Psoas muscle (tissue), 8 donors: ENCODE data around the gene SEPTIN3. TPM values are rescaled to one million over a fixed set of nuclear protein-coding genes. Genes with fewer than 3 reads are reported as not detected.
A peak's percentile ranks its signal among the peaks of the same experiment; 100 is the strongest.

Experiments
- ATAC-seq, 4 donors: fragments of 200-7000 bp; cut with Tn5 transposase; one replicate each; pipeline ENCODE4 v1.9.1; 2020; ENCODE audit warnings: moderate library complexity in 3 of 4, mild to moderate bottlenecking in 2 of 4
- DNase-seq, 2 donors: peaks; one replicate each; pipeline ENCODE4 v3.0.0-alpha.2; 2020
- H3K27ac ChIP-seq: fragments of 200-600 bp; one replicate; pipeline ENCODE4 v1.8.0; 2022
- H3K27me3 ChIP-seq, 3 donors: fragments of 200-600 bp in 1 of 3; one replicate each; pipeline versions ENCODE4 v1.6.1 to v1.8.0; 2013 to 2022; ENCODE audit warnings: low read length in 2 of 3, mild to moderate bottlenecking in 2 of 3, moderate library complexity in 1 of 3; ENCODE audit not compliant: insufficient read depth in 3 of 3
- H3K36me3 ChIP-seq, 2 donors: fragments of 200-600 bp in 1 of 2; one replicate each; pipeline versions ENCODE4 v1.6.1 to v1.8.0; 2013 to 2022; ENCODE audit warnings: low read depth in 1 of 2, mild to moderate bottlenecking in 1 of 2, moderate library complexity in 1 of 2; ENCODE audit not compliant: insufficient read depth in 1 of 2
- H3K4me1 ChIP-seq: fragments of 200-600 bp; one replicate; pipeline ENCODE4 v1.8.0; 2022
- H3K4me3 ChIP-seq: fragments of 200-600 bp; one replicate; pipeline ENCODE4 v1.8.0; 2022; ENCODE audit warnings: mild to moderate bottlenecking
- H3K9me3 ChIP-seq: fragments of 200-600 bp; one replicate; pipeline ENCODE4 v1.8.0; 2022
- CTCF ChIP-seq: fragments of 200-600 bp; IDR thresholded peaks from one replicate; pipeline ENCODE4 v1.8.0; 2022; ENCODE audit warnings: antibody characterized with exemption
- WGBS, 3 donors: extraction: QIAGEN DNeasy Blood & Tissue Kit; methylation state at CpG; one replicate each; pipeline versions ENCODE4 v1.1.6 to v1.1.7; 2013; 5-methylcytosine and 5-hydroxymethylcytosine counted together
- intact Hi-C, 2 donors: fragments of 100-400 bp; cut with DNase I; formaldehyde crosslinking; loops; one replicate each; pipeline versions ENCODE4 v1.11.0 to v1.14.2; 2022
- long read RNA-seq, 2 donors: library from polyadenylated mRNA; unstranded; transcript quantifications; one replicate each; pipeline ENCODE4 v2.0.0, GENCODE V29; 2021
- polyA plus RNA-seq, 3 donors: library from polyadenylated mRNA; stranded (reverse); fragments of 200-250 nt; gene quantifications; one replicate each; pipeline ENCODE4 v1.2.3, GENCODE V29; 2013
- total RNA-seq, 4 donors: library from RNA; stranded (reverse); fragmentation: NEBNext Ultra II Directional in 2 of 4; extraction: Animal tissue kit (Norgen Biotek cat#: 25700) in 2 of 4; gene quantifications; one replicate each; pipeline versions ENCODE4 v1.2.1 to v1.2.4, GENCODE V29; 2021 to 2023
- donor health status: healthy with polysubstance abuse.
- donor health status: DM: no; HTN: no; CAD: no; lungs with moderate emphysema.
- donor health status: Bipolar disorder and iron deficiency.
- donor health status: healthy.
- donor health status: DM: yes; HTN: yes; CAD: no.
- donor health status: DM: no; HTN: no; CAD: no.
- donor health status: DM: no; HTN: no; CAD: no.
- donor health status: DM: yes; HTN: yes; CAD: no.

The SEPTIN3 gene
- total RNA-seq (under 1 TPM in 1 of 4 donors, not detected in 3; 0.06 TPM), polyA plus RNA-seq (under 1 TPM; 0.03 to 0.14 (median 0.05) TPM)
- long read RNA-seq, donor 1 = 0 reads
- long read RNA-seq, donor 2 = 0 reads

GRCh38 chr22:41969110-41969646 lies at the start of gene SEPTIN3:
SEPTIN3 (plus strand) TSS chr22:41969443; CDS start chr22:41971493, 2,050 bp downstream.
- ATAC-seq = no peak

GRCh38 chr22:41920271-41920976 lies 48.8 kb upstream of the SEPTIN3 start:
- Histone ChIP-seq H3K4me1 (peaks cover 6% of the 10 kb centered on the region), H3K4me3 (peak overlapping the region; percentile 68), H3K27ac (no peak overlapping the region), H3K9me3 (no peaks in the 10 kb centered on the region), H3K27me3 (peaks cover 0 to 28% (median 3%) of the 10 kb centered on the region in 3 donors), H3K36me3 (no peaks in the 10 kb centered on the region)
- ATAC-seq (peak in 1 of 4 donors; percentile 4), DNase-seq (no peak)
- intact Hi-C loops = no loop called here
- TF ChIP-seq CTCF = no peak
- WGBS, 3 donors = 54 to 66% (median 56%) methylated on average over 21 of the region's 21 CpGs

More at GRCh38 chr22:41969110-41969646, at the start of gene SEPTIN3:
- WGBS, 3 donors = 60 to 66% (median 65%) methylated on average over 8 of the region's 8 CpGs
- no peaks in the 10 kb centered on the region for H3K4me1 ChIP-seq
- no peak within 1 kb of the TSS for H3K4me3 ChIP-seq
- H3K36me3 ChIP-seq = no peaks in the 10 kb centered on the region
- no peak within 1 kb of the TSS for H3K27ac ChIP-seq
- no peak for DNase-seq
- TF ChIP-seq CTCF = no peak
- intact Hi-C loops = loop anchor here in 1 of 2 donors (5.0 kb wide), 1 partner anchor 143 kb away; no protein-coding TSS in a partner anchor
- H3K27me3 ChIP-seq = peaks cover 0 to 23% (median 4%) of the 10 kb centered on the region in 3 donors
- no peaks in the 10 kb centered on the region for H3K9me3 ChIP-seq

- WGBS, 3 donors = 84 to 90% (median 90%) methylated on average over 5 of the region's 5 CpGs
- TF ChIP-seq CTCF = no peak
- no peak for DNase-seq
- H3K4me1 ChIP-seq = peaks cover 6% of the 10 kb centered on the region
- H3K4me3 ChIP-seq = no peak overlapping the region
- no peak overlapping the region for H3K27ac ChIP-seq
- ATAC-seq = no peak
- intact Hi-C loops = no loop called here
- H3K36me3 ChIP-seq = no peaks in the 10 kb centered on the region
- no peaks in the 10 kb centered on the region for H3K9me3 ChIP-seq
- peaks cover 0 to 16% (median 2%) of the 10 kb centered on the region in 3 donors for H3K27me3 ChIP-seq
Observed at GRCh38 chr22:41922328-41922727, 46.9 kb upstream of the SEPTIN3 start.

GRCh38 chr22:41922940-41923594 lies 46.2 kb upstream of the SEPTIN3 start:
- Histone ChIP-seq H3K27me3 (peaks cover 0 to 16% (median 2%) of the 10 kb centered on the region in 3 donors), H3K36me3 (no peaks in the 10 kb centered on the region), H3K27ac (no peak overlapping the region), H3K4me1 (peaks cover 6% of the 10 kb centered on the region), H3K4me3 (no peak overlapping the region), H3K9me3 (no peaks in the 10 kb centered on the region)
- whole genome bisulfite sequencing, 3 donors = 90 to 94% (median 92%) methylated on average over 4 of the region's 4 CpGs
- intact Hi-C loops = no loop called here
- TF ChIP-seq CTCF = no peak
- no peak for ATAC-seq
- no peak for DNase-seq
